Measurements from ENCODE around the gene HNRNPC.
A peak's percentile ranks its signal among the peaks of the same experiment; 100 is the strongest.
"Not testable (repeated sequence)": the region's sequence is repeated elsewhere in the genome, so short reads cannot be mapped to it uniquely, and the experiment has no call there.

The HNRNPC gene

DNA sequence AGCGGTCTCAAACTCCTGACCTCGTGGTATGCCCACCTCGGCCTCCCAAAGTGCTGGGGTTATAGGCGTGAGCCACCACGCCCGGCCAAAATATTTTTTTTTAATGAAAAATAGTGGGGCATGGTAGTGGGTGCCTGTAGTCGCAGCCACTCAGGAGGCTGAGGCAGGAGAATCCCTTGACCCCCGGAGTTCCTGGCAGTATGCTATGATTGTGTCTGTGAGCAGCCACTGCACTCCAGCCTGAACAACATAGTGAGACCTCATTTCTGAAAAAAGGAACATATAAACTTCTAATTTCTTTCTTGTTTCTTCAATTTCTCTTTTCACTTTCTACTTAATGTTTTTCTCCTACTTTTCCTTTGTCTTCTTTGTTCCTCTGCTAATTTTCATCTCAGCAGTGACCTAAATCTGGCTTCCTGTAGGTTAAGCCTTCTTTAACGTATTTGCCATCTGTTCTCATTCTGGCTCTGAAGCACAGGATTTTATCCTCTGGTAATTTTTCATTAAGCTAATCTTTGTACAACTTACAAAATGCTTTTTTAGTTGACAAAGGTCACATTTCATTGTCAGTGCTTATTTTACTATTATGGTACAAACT is 6.1 kb upstream of the HNRNPC start:
- no peak for FAIRE-seq
- DNase-seq (ENCODE audit: insufficient read length, low spot score): no peak

DNA sequence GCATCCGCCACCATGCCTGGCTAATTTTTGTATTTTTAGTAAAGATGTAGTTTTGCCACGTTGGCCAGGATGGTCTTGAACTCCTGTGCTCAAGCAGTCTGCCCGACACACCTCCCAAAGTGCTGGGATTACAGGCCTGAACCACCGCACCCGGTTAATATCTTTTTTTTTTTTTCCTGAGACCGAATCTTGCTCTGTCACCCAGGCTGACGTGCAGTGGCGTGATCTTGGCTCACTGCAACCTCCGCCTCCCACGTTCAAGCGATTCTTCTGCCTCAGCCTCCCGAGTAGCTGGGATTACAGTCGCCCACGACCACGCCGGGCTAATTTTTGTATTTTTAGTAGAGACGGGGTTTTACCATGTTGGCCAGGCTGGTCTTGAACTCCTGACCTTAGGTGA is 3.4 kb upstream of the HNRNPC start:
- FAIRE-seq; DNase-seq (ENCODE audit: insufficient read length, low spot score): not testable (repeated sequence)

DNA sequence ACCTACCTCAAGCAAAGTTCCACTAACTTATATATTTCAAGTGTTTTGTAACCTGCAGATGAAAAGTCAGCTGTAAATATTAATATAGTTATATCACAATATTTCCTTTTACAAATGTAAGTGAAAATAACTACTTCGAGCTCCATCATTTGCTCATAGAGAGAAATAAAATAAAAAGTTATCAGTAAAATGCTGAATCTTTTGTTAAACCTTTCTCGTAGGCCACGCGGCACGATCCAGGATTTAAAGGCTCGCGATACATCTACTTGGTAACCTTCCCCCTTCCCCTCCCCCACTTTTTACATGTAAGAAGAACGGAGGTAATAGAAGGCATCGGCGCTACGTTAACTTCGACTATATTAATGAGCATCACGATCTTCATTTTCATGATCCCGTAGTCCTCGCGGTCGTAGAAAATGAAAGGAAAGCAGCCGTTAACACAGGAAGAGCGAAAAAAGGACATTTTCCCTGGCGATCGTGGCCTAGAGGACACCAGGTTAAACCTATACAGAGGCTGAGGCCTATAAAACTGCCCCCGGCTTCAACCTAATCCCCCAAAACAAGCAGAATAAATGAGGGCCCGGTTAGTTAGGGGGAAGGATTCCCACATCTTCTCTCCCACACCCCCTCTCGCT is 508 bp downstream of the HNRNPC start:
- no peak for FAIRE-seq
- no peak for DNase-seq (ENCODE audit: insufficient read length, low spot score)

DNA sequence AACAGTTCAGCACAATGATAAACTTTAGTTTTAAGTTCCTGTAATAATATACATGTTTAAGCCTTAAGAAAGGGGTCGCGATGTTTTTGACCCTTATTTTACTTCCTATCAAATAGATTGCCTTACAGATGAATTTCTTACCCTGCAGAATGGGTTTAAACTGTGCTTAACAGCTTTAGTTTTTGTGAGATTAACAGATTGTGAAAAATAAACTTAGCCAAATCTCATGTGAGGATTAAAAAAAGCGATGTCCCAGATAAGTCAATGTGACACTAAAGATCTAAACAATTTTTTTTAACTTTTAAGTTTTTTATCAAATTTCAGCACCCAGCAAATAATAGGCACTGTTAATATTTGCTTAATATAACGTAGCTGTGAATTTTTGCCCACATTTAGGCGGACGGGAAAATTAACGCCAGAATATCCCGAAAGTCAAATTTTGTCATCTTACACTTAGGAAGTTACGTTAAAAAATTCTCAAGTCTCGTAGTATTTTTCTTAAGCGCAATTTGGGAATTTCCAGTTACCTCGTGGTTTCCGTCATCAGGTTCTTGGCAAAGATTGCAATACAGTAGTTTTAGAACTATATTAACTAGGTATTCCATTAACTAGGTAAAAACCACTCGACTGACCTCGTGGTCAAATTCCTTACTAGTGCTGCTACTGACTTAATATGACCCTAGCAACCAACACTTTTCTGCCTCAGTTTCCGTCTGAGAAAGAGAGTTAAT is 1.2 kb downstream of the HNRNPC start:
- no peak for FAIRE-seq
- no peak for DNase-seq (ENCODE audit: insufficient read length, low spot score)

DNA sequence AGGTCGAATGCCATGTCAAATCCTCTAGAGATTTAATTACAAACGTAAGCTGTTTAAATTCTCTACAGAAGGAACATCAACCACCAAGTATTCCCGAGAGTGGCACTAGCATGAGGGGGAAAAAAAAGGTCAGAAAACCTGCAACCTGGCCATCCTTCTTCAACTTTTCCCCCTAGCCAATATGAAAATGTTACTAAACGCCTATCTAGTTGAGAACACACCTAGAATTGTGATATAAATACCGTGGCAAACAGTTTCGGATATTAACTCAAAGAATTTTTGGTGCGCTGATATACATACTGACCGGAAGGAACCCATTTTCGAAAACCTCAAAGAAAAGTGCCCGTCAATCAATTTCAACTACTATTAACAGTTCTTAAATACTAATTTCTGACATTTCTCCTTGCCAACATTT is 1.8 kb downstream of the HNRNPC start:
- DNase-seq (ENCODE audit: insufficient read length, low spot score) (no peak), FAIRE-seq (no peak)

DNA sequence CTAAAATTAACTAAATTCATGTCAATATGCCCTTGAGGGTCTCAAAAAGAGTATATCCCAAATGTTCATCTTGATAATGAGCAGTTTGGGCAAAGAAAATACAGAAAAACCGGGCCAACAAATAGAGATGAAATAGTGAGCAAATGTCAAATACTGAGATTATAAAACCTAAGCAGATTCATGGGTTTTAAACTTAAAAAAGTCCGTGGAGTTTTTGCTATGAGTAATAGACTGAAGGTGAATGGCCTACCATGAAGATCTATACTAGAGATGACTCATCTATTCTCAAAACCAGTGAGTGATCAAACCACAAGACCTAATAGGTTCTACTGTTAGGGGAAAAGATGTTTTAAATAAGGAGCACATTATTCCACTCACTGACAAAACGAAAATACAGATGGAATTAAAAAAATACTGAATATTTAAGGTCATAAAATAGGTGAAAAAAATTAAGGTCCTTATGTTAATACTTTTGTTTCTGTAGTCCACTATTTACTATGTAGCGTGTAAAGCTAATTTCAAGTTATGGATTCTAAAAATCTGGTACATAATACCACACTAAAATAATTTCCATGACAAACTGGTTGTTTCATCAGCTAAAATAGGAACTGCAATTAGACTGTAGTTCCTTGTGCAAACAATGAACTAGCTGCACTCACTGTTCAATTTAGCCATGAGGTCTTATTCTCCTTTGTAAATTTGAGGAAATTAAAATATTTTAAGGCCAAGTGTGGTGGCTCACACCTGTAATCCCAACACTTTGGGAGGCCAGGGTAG is 5.0 kb downstream of the HNRNPC start:
- peak; percentile 48 for DNase-seq (ENCODE audit: insufficient read length, low spot score)
- no peak for FAIRE-seq

DNA sequence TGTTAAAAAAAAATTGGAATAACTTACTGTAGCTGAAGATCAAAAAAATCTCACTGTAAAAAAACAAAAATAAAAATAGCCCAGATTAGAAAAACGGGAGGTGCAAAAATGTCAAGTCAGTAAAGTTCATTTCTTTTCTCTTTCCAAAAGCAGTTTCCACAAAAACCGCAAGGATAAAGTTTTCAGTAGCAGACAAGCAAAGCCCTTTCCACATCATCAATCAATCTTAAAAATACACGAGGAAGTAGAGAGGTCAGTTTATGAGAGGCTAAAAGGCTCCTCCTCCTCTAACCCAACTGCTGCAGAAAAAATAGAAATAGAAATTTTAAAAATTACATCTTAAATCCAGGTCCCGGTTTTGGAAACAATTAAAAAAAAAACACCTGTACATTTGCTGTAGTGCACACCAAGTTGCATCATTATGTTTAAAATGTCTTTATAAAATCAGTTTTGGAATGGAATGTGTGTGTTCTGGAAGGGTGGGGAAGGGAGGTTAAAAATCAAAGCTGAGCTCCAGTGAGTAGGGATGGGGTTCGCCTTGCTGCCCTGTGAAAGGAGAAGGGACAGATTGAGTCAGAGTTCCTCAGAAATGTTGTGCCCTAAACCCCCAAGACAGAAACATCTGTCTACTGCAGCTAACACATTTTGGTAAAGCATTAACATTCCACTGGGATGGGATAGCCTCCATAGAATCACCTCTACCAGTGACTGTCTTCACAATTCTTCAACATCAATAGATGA is 5.8 kb downstream of the HNRNPC start:
- DNase-seq (ENCODE audit: insufficient read length, low spot score) (no peak), FAIRE-seq (no peak)

DNA sequence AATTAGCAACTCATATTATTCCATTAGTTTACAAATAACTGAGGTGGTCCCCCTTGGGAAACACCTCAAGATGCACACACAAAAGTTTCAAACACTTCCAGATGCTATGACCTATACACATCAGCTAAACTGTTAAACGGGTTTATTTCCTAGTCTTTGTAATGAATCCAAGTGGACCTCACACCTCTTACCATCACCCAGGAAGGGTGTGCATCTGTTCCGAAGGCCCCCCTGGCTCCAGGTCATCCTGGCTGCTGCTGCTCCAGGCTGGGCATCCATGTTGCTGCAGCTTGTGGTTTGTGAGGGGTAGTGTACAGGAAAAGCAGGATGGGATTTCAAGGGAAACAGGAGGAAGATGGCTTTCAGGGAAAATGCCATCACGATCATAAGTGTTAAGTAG is 6.8 kb downstream of the HNRNPC start:
- no peak for DNase-seq (ENCODE audit: insufficient read length, low spot score)
- FAIRE-seq: no peak

DNA sequence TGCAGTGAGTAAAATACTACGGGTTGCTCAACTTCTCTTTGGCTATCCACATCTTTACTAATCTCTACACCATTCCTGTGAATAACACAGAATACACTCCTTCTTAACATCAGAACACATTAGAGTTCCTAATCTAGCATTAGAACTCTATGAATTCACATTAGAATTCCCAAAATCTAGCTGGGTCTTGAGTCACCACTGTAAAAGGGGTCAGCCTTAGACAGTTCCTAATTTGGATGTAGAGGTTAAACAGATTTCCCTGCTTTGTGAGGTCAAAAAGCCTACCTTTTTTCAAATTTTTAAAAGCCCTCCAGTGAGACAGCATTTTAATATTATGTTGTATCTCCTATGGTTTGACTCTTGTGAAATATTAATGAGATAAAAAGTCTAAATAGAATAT is 7.4 kb downstream of the HNRNPC start:
- no peak for FAIRE-seq

DNA sequence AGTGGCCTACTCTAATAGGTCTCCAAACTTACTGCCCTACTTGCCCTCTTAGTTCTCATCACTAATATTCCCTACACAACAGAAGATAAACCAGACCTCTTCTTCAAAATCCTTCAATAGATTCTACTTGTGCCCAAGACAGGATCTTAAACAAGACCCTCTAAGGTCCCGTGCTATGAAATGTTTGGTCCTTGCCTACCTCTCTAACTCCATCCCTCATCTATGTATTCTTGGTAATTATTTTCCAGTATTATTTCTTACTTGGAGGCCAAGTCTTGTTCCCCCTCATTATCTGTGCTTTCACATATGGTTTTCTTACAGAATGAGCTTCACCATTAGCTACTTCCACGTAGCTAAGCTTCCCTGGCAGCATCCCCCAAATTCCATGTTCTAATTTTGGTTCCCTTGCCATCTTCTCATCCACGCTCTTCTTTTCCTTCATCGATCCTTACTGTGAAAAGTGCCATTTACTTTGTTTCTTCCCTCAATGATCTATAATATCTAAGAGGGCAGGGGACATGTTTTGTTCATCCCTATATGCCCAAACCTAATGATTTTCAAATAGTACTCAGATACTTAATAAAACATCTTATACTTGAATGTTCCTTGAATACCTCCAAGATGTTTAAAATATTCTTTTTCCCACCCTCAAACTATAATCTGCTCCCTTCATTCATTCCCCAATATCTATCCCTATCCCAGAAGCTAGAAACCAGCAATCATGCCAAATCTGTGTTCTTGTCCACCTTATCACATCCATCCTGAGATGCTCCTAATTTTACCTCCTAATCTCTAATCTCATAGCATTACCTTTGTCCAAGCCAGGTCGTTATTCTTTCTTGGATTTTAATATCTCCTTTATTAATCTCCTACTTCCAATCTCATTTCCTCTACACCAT is 10.1 kb downstream of the HNRNPC start:
- FAIRE-seq (no peak), DNase-seq (ENCODE audit: insufficient read length, low spot score) (no peak)

More for the DNA sequence above, 7.4 kb downstream of the HNRNPC start:
- DNase-seq (ENCODE audit: insufficient read length, low spot score): no peak

DNA sequence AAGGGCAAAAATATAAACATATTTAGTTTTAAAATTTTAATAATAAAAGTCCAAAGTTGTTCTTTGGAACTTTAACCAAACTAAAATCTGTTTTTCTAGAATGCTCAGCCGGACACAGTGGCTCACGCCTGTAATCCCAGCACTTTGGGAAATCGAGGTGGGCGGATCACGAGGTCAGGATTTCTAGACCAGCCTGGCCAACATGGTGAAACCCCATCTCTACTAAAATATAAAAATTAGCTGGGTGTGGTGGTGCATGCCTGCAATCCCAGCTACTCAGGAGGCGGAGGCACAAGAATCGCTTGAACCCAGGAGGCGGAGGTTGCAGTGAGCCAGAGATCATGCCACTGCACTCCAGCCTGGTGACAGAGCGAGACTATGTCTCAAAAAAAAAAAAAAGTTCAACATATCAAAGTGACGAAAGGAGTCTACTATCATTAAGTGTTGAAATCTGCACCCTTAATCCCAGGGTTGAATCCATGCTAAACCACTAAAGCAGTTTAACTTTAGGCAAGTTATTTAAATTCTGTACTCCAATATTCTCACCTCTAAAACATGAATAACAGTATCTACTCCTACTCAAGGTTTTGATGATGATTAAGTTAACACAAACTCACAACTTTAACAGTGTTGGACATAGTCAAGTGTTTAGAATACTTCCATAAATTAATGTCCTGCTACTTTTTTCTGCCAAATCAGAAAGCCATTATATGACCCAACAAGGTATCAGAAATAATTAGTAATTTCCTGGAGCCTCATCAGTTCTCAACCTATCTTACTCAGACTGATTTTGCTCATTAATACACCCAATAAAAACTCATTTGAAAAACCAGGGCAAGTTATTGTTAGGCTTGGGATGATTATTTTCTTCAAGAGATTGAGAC is 11.0 kb downstream of the HNRNPC start:
- FAIRE-seq (no peak), DNase-seq (ENCODE audit: insufficient read length, low spot score) (no peak)

DNA sequence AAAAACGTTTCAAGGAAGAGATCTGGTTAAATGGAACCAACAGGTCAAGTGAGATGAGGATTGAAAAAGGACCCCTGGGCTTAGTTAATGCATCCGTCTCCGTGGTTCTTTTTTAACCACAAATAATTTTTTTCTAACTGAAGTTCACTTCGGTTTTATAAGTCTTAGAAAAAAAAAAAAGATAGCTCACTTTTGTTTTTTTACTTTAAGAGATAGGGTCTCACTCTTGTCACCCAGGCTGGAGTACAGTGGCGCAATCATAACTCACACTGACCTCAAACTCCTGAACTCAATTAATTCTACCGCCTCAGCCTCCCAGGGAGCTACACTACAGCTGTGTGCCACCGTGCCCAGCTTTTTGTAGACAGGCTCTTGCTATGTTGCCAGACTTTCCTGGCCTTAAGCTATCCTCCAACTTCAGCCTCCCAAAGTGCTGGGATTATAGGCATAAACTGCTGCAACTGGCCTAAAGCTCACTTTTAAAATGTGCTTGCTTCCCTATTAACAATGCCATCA is 11.8 kb downstream of the HNRNPC start:
- FAIRE-seq: no peak
- no peak for DNase-seq (ENCODE audit: insufficient read length, low spot score)

DNA sequence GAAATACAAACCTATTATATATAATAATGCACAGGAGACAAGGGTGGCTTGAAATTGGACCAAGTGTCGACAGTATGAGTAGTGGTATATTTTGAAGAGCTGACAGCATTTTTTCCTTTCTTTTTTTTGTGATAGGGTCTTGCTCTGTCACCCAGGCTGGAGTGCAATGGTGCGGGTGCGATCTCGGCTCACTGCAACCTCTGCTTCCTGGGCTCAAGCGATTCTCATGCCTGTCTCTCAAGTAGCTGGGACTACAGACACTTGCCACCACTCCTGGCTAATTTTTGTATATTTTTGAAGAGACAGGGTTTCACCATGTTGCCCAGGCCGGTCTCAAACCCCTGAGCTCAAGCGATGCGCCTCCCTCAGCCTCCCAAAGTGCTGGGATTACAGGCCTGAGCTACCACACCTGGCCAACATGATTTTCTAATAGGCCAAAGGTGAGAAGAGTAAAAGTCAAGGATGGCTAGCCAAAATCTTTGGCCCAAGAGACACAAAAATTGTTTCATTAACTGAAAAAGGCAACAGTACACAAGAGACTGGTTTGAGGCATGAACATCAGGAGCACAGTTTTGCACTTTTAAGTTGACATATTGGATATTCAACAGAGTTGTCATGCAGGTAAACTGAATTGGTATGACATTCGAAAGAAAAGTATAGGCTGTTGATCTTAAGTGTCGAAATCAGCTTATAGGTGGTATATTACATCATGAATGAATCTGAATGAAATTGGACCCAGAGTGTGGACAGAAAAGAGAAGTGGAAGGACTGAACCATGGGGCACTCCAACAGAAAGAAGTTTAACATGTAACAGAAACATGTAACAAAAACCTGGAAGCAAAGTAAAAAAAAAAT is 12.5 kb downstream of the HNRNPC start:
- FAIRE-seq (no peak), DNase-seq (ENCODE audit: insufficient read length, low spot score) (no peak)

DNA sequence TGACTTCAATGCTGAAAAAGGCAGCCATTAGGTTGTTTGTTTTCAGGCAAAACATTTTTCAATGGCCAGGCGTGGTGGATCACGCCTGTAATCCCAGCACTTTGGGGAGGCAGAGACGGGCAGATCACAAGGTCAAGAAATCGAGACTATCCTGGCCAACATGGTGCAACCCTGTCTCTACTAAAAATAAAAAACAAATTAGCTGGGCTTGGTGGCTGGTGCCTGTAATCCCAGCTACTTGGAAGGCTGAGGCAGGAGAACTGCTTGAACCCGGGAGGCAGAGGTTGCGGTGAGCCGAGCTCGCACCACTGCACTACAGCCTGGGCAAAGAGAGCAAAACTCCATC is 13.2 kb downstream of the HNRNPC start:
- DNase-seq (ENCODE audit: insufficient read length, low spot score); FAIRE-seq: not testable (repeated sequence)

DNA sequence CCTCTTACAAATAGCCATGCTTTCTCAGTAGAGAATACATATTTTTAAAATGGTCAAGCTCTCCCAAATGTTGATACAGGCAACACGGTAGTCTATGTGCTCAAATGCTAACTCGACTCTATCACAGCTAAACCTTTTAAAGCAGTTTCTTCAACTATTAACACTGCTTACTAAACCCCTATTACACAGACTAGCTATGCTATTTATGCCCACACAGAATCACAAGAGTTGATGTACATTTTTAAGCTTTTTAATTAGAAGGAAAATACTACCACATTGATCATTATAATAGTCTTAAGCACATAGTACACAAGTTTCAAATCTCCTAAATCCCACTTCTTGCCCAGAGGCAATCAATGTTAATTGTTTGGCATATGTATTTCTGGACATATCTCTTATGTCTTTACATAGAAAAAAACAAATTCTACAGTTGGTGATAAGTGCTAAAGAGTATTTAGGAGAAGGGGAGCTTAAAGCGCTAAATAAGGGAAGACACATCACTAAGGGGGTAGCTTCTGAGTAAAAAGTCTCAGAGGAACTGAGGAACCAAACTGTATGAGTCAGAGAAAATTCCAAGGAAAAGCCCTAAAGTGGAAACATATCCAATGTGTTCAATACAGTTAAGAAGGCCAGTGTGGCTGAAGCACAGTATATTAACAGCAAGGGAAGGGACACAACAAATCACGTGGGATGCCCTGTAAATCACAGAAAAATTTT is 13.7 kb downstream of the HNRNPC start:
- FAIRE-seq: no peak
- no peak for DNase-seq (ENCODE audit: insufficient read length, low spot score)

DNA sequence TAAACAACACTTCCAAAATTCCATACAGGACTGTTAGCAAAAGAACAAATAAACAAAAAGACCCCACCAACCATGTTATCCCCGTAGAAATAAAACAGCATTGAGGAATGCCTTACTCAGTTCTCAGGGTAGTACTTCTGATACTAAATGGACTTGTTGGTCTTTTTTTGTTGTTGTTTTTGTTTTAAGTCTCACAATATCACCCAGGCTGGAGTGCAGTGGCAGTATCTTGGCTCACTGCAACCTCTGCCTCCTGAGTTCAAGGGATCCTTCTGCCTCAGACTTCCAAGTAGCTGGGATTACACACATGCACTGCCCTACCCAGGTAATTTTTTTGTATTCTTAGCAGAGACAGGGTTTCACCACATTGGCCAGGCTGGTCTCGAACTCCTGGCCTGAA is 17.1 kb downstream of the HNRNPC start:
- DNase-seq (ENCODE audit: insufficient read length, low spot score) (no peak), FAIRE-seq (no peak)

DNA sequence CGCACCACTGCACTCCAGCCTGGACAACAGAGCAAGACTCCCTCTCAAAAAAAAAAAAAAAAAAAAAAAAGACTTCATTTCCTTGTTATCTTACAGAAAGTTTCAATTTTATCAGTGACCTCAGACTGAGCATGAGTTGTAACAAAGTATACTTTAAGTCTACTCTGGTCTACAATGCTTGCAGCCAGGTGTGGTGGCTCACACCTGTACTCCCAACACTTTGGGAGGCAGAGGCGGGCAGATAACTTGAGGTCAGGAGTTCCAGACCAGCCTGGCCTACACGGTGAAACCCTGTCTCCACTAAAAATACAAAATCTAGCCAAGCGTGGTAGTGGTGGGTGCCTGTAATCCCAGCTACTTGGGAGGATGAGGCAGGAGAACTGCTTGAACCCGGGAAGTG is 18.0 kb downstream of the HNRNPC start:
- DNase-seq (ENCODE audit: insufficient read length, low spot score): no peak
- no peak for FAIRE-seq

Data from HTR-8/SVneo (cell line).